G401 (cell line): ENCODE results near the gene OR10P1. TPM values are rescaled to one million over a fixed set of nuclear protein-coding genes. Genes with fewer than 3 reads are reported as not detected.
"Not testable (repeated sequence)": the region's sequence is repeated elsewhere in the genome, so short reads cannot be mapped to it uniquely, and the experiment has no call there.

Source experiments
- DNase-seq: peaks from one replicate; pipeline ENCODE4 v3.0.0-alpha.2; 2015; ENCODE audit warnings: low spot score
- in situ Hi-C: cut with HindIII; loops from 2 replicates; pipeline ENCODE4 v1.10.0; 2016; ENCODE audit warnings: low sequenced_read_pairs, mixed read lengths
- total RNA-seq: library from RNA; depleted of rRNA; stranded (reverse); fragments of >200 nt; shearing (Covaris generic); gene quantifications from 2 replicates; pipeline ENCODE4 v1.2.3, GENCODE V29; 2014; rRNA removed

OR10P1 gene, protein sequence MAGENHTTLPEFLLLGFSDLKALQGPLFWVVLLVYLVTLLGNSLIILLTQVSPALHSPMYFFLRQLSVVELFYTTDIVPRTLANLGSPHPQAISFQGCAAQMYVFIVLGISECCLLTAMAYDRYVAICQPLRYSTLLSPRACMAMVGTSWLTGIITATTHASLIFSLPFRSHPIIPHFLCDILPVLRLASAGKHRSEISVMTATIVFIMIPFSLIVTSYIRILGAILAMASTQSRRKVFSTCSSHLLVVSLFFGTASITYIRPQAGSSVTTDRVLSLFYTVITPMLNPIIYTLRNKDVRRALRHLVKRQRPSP
- total RNA-seq: not detected in 2 replicates

DNA sequence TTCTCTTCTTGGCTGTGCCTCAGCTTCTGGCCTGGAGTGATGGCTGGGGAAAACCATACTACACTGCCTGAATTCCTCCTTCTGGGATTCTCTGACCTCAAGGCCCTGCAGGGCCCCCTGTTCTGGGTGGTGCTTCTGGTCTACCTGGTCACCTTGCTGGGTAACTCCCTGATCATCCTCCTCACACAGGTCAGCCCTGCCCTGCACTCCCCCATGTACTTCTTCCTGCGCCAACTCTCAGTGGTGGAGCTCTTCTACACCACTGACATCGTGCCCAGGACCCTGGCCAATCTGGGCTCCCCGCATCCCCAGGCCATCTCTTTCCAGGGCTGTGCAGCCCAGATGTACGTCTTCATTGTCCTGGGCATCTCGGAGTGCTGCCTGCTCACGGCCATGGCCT is at the start of gene OR10P1:
Gene OR10P1, plus strand, starts transcription at position 40 of the 400 bp plus-strand sequence. Its CDS starts 0 bp downstream, at position 40.
- no peak for DNase-seq
- in situ Hi-C loops: no loop called here

GRCh38 chr12:55590152-55590551 is 46.5 kb upstream of the OR10P1 start:
- in situ Hi-C loops, DNase-seq: not testable (repeated sequence)

DNA sequence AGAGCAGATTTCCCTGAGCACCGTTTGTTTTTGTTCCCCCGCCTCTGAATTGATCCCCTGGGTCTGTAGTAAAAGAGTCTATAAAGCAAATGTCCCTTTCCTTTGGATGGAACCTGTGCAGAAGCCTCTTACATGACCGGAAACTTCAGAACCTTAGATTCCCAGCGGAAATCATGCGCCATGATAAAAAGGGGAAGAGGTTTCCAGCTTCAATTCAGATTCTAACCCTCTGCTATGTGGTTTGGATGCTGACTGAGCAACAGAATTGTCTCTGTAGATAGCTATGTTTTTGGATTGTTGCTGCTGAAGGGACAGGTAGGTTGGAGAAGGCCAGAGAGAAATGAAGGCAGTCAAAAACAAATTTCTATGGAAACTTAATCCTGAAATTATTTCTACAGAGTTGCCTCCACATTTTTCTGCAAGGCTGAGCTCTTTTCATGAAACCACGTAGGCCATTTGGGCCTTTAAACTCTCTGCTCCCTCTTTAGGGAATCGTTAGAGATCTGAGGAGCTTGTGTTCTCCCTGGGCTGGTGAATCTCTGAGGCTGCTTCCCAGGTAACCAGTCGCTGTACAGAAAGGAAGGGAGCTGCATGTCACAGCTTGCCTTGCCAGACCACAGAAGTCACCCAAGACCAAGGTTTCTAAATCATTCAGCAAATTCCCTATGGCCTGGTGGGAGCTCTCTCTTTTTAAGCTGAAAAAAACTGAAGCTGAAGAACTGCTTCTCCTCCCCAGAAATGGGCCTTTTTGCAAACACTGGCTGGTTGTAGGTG is 28.7 kb upstream of the OR10P1 start:
- in situ Hi-C loops: no loop called here
- no peak for DNase-seq

DNA sequence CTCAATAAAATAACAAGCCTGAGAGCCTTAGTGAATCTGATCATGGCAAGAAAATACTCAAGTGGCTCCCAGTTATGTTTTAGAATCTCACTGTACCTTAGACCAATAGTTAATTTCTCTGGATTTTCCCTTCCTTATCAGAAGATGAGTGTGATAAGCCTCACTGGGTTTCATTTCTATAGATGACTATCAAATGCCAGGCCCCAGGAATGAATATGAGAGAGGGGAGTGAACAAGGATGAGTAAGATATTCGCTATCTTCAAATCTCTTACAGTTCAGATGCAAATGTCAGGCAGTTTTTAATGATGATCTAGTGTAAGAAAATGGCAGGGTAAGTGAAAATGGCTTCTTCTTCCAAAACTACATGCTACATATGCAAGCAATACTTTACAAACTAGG is 26.1 kb upstream of the OR10P1 start:
- in situ Hi-C loops: no loop called here
- DNase-seq: no peak

- no peak for DNase-seq
- in situ Hi-C loops: no loop called here
Observed at GRCh38 chr12:55612646-55613045, 24.0 kb upstream of the OR10P1 start.

- in situ Hi-C loops: no loop called here
- DNase-seq: no peak
Observed at GRCh38 chr12:55614764-55615163, 21.9 kb upstream of the OR10P1 start.

- DNase-seq: peak; percentile 67
- in situ Hi-C loops: no loop called here
Observed at GRCh38 chr12:55619354-55620138, 17.1 kb upstream of the OR10P1 start.

- in situ Hi-C loops: no loop called here
- DNase-seq: no peak
Observed at GRCh38 chr12:55624056-55624455, 12.6 kb upstream of the OR10P1 start.

GRCh38 chr12:55626154-55626553 is 10.5 kb upstream of the OR10P1 start:
- in situ Hi-C loops: no loop called here

GRCh38 chr12:55629058-55629841 is 7.4 kb upstream of the OR10P1 start:
- in situ Hi-C loops: no loop called here
- no peak for DNase-seq

More at GRCh38 chr12:55626154-55626553, 10.5 kb upstream of the OR10P1 start:
- no peak for DNase-seq

GRCh38 chr12:55631056-55631455 is 5.6 kb upstream of the OR10P1 start:
- no peak for DNase-seq
- in situ Hi-C loops: no loop called here

DNA sequence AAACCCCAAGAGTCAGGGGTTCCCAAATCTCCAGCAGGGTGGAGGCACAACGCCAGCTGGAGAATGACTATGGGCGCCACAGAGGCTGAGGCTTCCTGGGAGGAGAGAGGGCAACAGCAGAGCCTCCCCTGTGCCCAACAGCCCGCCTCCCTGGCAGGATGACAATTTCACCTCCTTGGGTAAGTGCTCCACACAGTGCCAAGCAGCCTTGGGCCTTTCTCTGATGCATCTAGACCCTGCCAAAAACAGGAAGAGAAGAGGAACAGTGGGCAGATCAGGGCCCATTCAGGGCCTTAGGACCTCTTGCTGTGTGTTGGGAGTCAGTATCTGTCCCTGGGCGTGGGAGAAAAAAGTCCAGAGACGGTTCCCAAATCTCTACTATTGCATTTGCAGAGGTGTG is 5.0 kb upstream of the OR10P1 start:
- in situ Hi-C loops: no loop called here
- DNase-seq: no peak

- in situ Hi-C loops: no loop called here
- DNase-seq: no peak
Observed at GRCh38 chr12:55633151-55633550, 3.5 kb upstream of the OR10P1 start.

DNA sequence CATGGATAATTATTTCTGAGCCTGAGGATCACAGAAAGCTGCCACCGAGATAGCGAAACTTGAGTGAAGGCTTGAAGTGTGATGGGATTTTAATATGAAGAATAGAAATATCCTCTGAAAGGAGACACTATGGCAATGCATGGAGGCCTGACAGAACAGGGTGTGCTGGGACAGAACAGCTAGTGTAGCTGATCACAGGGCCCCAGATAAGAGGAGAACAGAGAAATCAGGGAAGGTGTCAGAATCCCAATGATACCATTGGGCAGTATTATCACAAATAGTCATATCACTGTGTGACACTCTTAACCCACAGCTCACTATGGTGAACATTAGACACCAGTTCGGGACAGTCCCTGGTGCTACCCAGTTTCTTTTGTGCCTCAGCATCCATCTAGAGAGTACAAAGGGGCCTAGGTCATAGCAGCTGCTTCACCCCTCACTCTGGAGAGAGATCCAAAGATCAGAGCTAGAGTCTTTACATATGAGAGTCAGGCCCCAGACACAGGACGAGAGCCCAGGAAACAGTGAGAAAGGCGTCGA is 506 bp upstream of the OR10P1 start:
- in situ Hi-C loops: no loop called here
- no peak for DNase-seq

DNA sequence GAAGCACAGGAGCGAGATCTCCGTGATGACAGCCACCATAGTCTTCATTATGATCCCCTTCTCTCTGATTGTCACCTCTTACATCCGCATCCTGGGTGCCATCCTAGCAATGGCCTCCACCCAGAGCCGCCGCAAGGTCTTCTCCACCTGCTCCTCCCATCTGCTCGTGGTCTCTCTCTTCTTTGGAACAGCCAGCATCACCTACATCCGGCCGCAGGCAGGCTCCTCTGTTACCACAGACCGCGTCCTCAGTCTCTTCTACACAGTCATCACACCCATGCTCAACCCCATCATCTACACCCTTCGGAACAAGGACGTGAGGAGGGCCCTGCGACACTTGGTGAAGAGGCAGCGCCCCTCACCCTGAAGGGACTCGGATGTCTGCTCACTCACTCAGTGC is 775 bp downstream of the OR10P1 start:
- in situ Hi-C loops: no loop called here

DNA sequence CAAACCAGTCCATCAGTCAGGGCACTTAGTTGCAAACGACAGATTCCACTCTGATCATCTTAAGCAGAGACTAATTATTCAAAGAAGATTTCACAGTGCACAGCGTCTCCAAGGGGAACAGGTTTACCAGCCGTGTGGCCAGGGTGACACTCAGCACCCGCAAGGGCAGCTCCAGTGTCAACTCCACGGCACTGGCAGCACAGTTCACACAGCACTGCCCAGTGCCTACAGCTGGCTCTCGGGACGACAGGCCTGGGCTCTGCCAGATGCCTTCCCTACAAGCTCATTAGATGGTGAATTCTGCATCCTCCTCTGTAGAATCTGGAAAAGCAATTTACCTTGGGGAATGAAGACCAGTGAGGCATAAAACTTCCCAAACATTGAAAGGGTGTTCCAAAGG is 4.9 kb downstream of the OR10P1 start:
- DNase-seq: no peak
- in situ Hi-C loops: no loop called here

More for the DNA sequence above, 775 bp downstream of the OR10P1 start:
- no peak for DNase-seq

DNA sequence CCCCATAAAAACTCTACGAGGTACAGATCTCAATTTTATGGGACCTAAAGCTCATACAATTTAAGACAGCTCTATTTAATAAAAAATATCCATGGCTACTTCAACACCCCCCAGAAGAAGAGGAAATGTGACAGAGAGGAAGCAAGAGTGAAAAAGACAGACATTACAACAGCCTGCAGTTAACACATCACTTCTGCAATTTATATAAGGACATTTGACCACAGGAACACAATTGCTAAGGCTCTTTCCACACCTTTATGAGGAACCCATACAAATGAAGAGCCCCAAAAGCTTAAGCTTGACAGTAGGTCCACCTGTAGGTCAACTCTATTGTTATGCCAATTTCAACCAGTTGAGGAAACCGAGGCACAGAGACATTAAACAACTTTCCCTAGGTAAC is 5.6 kb downstream of the OR10P1 start:
- in situ Hi-C loops: no loop called here
- no peak for DNase-seq

DNA sequence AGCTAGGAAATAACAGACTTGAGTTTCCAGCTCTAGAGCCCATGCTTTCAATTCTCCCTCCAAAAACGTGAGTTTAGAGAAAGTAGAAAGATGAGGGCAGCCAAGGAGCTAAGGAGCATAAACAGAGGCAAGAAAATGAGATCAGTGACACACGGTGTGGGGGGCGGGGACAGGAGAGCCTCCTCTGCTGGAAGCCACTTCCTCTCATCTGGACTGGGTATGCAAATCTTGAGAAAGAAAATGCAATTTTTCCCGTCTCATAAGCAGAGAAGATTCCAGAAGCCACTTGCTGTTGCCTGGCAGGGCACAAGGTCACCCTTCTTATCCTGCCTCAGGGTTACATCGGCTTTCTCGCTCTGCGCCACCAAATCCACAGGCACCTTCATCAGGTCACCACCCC is 6.0 kb downstream of the OR10P1 start:
- in situ Hi-C loops: no loop called here
- no peak for DNase-seq

GRCh38 chr12:55644591-55644990 is 7.9 kb downstream of the OR10P1 start:
- DNase-seq: no peak
- in situ Hi-C loops: no loop called here
